GM12873 (cell line): ENCODE results near the gene BLOC1S5.

Source experiments
- TF ChIP-seq, protein P1 (sequence below): IDR thresholded peaks from 2 replicates; pipeline ENCODE4 v1.5.1; 2012; ENCODE audit warnings: low read depth, mild to moderate bottlenecking, moderate library complexity, low read length, control low read depth; ENCODE audit not compliant: insufficient read depth; ENCODE audit errors: missing control alignments

Gene BLOC1S5

DNA sequence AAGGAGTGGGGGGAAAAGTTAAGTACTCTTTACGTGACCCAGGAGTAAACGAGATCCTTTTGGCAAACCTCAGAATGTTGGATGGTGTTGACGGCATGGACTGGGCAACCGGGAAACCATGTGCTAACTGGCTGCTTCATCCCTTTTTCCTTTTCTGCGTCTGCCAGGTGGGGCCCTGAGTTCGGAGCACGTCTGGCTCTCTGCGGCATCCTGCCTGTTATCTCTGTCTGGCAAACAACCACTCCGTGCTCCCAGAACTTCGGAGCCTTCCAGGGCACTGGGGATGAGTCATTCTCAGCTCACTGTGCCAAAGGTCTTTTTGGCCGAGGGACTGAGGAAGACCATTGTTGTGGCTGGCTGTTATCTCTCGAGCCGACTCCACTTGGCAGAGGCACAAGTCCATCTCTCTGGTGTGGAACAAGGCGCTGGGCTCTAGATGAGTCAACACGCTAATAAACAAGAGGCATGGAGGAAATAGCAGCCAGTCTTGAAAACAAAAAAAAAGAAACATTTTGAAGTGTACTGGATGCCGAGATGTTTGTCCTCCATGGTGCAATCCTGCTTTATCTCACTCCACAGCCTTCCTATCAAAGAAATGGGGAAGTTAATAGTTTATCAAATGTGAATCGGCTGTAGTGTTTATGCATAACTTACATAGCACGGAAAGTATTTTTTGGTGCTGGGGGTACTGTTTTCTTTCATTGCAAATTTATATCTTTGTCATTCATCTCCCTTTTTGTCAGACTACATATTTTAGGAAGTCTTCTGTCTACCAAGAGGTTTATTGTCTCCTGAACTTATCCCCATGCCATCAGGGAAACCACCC lies 89.0 kb downstream of the BLOC1S5 start:
- TF ChIP-seq, protein P1, sequence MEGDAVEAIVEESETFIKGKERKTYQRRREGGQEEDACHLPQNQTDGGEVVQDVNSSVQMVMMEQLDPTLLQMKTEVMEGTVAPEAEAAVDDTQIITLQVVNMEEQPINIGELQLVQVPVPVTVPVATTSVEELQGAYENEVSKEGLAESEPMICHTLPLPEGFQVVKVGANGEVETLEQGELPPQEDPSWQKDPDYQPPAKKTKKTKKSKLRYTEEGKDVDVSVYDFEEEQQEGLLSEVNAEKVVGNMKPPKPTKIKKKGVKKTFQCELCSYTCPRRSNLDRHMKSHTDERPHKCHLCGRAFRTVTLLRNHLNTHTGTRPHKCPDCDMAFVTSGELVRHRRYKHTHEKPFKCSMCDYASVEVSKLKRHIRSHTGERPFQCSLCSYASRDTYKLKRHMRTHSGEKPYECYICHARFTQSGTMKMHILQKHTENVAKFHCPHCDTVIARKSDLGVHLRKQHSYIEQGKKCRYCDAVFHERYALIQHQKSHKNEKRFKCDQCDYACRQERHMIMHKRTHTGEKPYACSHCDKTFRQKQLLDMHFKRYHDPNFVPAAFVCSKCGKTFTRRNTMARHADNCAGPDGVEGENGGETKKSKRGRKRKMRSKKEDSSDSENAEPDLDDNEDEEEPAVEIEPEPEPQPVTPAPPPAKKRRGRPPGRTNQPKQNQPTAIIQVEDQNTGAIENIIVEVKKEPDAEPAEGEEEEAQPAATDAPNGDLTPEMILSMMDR = no peak

DNA sequence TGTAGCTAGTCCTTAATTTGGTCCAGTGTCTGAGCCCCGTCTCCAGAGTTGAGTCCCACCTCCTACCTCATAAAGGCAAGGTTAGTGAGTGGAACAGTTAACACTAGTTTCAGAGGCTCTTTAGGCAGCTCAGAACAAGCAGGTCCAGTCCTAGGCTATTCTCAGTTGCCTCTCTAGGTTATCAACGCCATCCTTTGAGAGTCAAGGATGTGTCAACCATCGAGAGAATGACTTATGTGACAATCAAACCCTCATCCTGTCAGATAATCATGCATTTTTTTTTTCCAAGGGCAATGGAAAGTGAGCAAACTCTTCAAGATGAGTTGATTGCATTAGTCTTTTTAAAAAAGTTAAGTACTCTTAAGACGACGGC lies 89.6 kb downstream of the BLOC1S5 start:
- TF ChIP-seq, protein P1 = no peak

DNA sequence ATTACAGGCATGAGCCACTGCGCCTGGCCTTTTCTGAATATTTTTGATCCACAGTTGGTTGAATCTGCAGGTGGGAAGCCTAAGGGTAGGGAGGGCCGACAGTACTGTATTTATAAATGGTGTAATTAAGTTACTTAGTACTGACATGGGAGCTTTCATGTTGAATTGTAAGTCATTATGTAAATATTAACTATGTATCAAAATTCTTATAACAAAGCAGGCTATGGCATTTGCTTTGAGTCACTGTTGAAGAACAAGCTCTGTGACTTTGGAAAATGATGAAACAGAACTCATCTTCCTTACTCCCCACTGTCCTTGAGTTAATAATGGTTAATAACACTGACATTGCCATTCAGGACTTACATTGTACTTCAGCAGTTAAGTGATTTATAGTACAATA lies 90.6 kb downstream of the BLOC1S5 start:
- TF ChIP-seq, protein P1 = no peak

DNA sequence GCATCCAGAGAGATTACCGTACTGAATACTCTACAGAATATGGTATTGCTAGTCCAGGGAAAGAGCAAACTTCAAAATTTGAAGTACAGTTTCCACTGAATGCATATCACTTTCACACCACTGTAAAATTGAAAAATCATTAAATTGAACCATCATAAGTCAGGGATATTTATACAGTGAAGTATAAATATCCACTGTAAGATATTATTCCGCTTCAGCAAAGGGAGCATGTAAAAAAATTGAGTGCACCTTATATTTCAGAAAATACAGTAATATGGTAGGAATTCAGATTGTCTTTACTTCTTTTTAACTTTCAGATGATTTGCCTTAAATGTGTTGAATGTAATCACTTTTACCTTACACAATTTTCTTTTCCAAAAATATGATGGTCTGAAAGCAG lies 92.7 kb downstream of the BLOC1S5 start:
- TF ChIP-seq, protein P1 = no peak

DNA sequence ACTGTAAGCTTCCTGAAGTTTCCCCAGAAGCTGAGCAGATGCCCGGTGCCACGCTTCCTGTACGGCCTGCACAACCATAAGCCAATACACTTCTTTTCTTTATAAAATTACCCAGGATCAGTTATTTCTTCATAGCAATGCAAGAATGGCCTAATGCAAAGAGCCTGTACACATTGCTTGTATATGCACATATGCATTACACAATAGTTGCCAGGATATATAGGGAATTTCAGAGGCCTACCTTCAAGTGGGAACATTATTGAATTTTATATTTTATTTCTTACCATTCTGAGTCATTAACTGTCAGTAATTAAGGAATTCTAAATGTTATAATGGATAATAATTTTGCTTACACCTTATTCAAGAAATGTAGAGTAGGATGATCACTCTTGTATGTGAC lies 93.6 kb downstream of the BLOC1S5 start:
- TF ChIP-seq, protein P1 = no peak
